Fibroblast of lung (primary cell): Measurements from ENCODE around the gene TVP23C.

ENCODE experiments used
- EZH2 ChIP-seq: IDR thresholded peaks from 2 replicates; pipeline ENCODE4 v1.5.1; 2012; ENCODE audit warnings: low read length, control low read depth, mild to moderate bottlenecking; ENCODE audit errors: missing control alignments
- TF ChIP-seq, protein P1 (sequence below), 2 donors: IDR thresholded peaks in 1 of 2; conservative IDR thresholded peaks in 1 of 2; 1 replicate in 1 of 2; 2 replicates in 1 of 2; pipeline ENCODE4 v1.5.1; 2011 to 2012; ENCODE audit warnings: low read length in 2 of 2, control low read depth in 1 of 2, inconsistent platforms in 1 of 2, low read depth in 1 of 2, mild to moderate bottlenecking in 1 of 2

DNA sequence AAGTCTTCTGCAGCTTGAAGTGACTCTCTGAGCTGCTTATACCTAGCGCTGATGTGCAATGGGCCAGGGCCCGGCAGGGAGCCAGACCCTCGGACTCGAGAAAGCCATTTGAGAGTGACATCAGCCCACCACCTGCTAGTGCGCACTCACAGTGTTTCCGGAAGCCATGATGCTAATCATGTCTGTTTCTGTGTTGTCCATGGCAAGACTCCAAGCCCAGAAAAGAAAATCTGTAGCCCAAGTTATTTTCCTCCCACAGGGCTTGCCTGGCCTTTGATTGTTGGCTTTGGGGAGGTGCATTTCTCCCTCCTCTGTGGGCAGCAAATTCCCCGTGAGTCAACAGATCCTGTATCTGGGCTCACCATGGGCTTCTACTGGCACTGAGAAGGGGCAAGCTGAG is 94.0 kb downstream of the TVP23C start:
- TF ChIP-seq, protein P1, sequence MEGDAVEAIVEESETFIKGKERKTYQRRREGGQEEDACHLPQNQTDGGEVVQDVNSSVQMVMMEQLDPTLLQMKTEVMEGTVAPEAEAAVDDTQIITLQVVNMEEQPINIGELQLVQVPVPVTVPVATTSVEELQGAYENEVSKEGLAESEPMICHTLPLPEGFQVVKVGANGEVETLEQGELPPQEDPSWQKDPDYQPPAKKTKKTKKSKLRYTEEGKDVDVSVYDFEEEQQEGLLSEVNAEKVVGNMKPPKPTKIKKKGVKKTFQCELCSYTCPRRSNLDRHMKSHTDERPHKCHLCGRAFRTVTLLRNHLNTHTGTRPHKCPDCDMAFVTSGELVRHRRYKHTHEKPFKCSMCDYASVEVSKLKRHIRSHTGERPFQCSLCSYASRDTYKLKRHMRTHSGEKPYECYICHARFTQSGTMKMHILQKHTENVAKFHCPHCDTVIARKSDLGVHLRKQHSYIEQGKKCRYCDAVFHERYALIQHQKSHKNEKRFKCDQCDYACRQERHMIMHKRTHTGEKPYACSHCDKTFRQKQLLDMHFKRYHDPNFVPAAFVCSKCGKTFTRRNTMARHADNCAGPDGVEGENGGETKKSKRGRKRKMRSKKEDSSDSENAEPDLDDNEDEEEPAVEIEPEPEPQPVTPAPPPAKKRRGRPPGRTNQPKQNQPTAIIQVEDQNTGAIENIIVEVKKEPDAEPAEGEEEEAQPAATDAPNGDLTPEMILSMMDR (conservative IDR thresholded peaks at IDR 0.05 in 1 of 2, IDR thresholded peaks at IDR 0.05 in 1 of 2; ENCODE audit: low read depth in 1 of 2, low read length in 2 of 2) = no peak
- TF ChIP-seq EZH2 = no peak
